CD4-positive, alpha-beta T cell treated with Interleukin-4 for 4 hours (primary cell): ENCODE data around the gene TCF7L1.
"Not testable (repeated sequence)": the region's sequence is repeated elsewhere in the genome, so short reads cannot be mapped to it uniquely, and the experiment has no call there.

Source experiments
- DNase-seq: peaks from one replicate; pipeline ENCODE4 v3.0.0-alpha.2; 2020

The TCF7L1 gene

DNA sequence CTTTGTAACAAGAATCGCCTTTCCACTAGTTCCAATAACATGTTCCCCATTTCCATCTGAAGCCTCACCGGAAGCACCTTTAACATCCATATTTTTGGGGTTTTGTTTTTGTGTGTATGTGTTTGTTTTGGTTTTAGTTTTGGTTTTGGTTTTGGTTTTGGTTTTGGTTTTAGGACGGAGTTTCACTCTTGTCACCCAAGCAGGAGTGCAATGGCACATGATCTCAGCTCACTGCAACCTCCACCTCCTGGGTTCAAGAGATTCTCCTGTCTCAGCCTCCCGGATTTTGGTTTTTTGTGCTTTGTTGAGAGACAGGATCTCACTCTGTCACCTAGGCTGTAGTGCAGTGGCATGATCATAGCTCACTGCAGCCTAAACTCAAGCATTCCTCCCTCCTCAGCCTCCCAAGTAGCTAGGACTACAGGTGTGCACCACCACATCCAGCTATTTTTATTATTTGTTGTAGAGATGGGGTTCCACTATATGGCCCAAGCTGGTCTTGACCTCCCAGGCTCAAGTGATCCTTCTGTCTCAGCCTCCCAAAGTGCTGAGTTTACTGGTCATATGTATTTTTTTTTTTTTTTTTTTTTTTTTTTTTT lies 158.3 kb downstream of the TCF7L1 start:
- DNase-seq: peak; percentile 51

DNA sequence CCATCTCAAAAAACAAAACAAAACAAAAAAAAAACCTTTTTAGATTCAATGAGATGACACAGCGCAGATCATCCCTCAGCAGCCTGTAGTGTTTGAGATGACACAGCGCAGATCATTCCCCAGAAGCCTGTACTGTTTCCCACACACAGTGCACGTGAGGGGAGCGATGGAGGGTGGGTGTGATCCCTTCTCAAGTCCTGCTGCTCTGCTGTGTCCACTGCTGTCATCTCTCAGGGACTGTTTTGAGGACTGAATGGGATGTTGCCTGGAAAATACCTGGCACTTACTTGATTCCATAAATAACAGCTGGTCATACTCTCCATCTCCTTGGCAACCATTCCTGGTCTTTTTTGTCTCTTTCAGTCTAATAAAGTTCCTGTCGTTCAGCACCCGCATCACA lies 168.9 kb downstream of the TCF7L1 start:
- no peak for DNase-seq

DNA sequence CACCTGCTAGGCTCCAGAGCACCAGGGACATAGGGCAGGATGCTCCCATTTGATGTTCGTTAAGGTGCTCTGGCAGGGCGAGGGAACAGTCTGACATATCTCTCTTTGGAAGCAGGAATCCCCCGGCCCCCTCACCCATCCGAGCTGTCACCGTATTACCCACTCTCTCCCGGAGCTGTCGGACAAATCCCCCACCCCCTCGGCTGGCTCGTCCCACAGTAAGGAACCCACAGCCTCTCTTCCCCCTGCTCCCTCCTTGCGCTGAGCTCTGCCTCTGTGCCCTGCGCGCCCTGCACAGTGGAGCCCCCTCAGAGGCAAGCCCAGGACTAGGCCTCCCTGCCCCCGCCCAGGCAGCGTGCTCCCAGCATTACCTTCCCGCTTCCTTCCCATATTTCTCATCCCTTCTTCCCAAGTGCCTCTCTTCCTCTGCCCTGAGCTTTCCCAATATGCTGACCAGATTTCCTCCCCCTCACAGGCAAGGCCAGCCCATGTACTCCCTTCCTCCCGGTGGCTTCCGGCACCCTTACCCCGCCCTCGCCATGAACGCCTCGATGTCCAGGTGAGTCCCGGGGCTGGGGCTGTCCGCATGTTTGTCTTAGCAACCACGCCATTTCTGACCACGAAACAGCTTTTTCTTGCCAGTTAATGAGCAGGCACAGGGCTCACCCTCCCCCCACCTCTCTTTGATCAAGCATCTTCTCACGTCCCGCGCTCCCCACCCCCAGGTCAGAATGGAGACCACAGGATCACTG lies 170.8 kb downstream of the TCF7L1 start:
- DNase-seq: no peak

DNA sequence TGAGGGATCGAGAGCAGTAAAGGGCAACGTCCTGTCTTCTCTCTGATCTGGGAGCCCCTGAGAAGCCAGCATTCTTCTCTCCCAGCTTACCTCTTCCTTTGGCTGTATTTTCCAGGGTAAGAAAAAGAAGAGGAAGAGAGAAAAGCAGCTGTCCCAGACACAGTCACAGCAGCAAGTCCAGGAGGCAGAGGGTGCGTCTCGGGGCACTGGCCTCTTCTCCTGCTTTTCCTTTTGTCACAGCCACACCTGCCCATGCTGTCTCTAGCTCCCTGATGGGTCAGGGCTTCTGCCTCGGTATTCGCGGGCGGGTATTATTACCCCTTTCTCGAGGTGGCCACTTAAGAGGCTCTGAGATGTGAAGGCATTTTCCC lies 174.3 kb downstream of the TCF7L1 start:
- DNase-seq: no peak

DNA sequence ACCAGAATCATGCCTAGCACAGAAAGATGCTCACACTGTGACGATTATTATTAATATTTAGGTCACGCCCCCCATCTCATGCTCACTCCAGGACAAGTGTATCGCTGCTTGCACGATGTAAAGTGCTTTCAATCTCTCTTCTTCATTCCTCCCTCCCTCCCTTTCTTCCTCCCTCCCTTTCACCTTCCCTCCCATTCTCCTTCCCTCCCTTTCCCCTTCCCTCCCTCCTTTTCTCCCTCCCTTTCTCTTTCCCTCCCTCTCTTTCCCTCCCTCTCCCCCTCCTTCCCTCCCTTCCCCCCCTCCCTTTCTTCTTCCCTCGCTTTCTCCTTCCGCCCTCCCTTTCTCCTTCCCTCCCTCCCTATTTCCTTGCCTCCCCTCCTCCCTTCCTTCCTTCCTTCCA lies 175.0 kb downstream of the TCF7L1 start:
- no peak for DNase-seq

DNA sequence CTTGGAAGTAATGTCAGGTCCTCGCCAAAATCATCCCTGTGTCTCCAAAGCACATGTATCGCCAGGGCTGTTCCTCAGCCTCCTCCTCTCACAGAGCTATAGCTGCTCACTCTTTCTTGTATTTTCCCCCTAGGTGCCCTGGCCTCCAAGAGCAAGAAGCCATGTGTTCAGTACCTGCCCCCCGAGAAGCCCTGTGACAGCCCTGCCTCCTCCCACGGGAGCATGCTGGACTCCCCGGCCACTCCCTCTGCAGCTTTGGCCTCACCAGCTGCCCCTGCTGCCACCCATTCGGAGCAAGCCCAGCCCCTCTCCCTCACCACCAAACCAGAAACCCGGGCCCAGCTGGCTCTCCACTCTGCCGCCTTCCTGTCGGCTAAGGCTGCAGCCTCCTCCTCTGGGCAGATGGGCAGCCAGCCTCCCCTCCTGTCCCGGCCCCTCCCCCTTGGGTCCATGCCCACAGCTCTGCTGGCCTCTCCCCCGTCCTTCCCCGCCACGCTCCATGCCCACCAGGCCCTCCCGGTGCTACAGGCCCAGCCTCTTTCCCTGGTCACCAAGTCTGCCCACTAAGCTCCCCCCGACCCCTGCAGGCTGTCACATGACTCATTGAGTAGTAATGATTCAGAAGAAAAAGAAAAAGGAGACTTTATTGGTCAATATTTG lies 175.8 kb downstream of the TCF7L1 start:
- no peak for DNase-seq

DNA sequence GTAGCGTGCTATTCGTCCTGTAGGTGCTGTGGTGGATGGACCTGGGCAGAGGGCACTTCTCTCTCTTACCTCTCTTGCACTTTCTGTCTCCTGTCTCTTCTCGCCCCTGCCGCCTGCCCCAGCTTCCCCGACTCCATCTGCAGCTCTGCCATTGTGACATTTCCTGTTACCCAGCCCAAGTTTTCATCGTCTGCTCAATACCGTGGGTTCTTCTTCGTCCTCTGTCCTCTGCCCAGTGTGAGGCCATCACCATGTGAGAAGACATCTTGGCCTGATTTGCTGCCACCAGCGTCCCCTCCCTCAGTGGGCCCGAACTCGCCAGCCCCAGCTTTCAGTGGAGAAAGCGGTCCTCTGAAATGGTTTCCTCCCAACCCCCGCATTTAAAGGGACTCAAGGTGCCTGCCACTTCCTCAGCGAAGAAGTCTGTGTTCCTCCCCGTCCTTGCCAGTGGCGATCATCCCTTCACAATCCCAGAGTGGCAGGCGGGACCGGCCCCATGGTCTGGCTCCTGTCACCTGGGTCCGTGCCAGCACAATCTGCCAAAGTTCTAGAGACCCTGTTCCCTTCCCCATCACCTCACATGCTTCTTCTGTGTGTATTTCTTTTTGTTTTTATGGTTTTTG lies 176.6 kb downstream of the TCF7L1 start:
- DNase-seq: no peak

DNA sequence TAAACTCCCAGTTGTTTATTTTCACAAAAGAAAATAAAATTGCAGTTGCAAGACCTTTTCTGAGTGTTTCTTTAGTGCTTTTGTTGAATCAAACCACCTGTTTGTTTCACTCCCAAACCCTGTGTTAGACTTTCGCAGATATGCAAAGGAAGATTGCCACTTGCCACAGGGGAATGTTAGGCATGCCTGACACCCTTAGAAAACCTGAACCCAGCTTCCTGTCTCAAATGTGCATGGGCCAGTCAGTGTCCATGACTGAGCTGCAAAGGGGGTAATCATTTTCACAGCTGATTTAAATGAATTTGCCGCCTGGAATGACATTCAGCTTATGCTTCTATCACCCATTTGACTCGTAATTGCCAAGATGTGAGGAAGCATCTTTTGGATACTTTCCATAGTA lies 177.1 kb downstream of the TCF7L1 start:
- DNase-seq: no peak

DNA sequence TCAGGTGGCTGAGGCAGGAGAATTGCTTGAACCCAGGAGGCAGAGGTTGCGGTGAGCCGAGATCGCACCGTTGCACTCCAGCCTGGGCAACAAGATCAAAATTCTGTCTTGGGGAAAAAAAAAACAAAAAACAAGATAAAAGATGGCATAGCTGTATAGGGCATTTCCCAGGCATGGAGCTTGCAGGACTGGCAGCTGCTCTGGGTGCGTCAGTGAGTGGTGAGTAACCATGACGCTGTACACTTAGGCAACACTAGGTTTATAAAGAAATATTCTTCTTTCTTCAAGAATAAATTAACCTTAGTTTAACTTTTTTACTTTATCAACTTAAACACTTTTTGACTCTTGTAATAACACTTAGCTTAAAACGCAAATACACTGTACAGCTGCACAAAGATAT lies 179.2 kb downstream of the TCF7L1 start:
- no peak for DNase-seq

DNA sequence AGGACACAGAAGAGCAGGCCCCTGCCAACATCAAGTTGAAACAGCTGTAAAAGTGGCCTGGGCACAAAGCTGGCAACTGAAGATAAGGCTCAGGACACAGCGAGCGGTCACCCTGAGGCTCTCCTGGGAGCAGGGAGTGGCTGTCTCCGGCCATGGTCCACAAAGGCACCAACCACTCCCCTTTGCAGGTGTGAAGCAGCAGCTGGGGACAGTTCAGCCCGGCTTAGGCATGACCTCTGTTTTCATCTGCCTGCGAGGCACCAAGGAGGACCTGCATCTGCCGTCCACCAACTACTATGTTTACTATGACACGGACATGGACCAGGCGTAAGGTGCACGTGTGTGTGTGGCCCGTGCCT lies 181.7 kb downstream of the TCF7L1 start:
- DNase-seq: no peak

DNA sequence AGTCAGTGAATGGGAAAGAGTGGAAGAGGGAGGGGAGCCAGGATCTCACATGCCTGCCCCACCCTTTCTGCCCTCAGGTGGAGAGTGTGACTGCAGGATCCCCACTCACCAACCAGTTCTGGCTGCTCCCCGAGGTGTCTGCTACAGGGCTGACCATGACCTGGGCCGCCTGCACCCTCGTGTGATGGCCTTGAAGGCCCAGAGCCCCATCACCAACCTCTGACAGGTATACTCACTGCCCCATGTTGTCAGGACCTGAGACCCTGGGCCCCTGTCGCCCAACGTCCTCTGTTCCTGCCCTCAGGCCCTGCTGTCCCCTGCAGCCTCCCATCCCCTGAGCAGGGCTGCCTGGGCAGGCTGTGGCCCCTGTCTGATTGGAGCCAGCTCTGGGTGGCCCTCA lies 182.7 kb downstream of the TCF7L1 start:
- DNase-seq: not testable (repeated sequence)

DNA sequence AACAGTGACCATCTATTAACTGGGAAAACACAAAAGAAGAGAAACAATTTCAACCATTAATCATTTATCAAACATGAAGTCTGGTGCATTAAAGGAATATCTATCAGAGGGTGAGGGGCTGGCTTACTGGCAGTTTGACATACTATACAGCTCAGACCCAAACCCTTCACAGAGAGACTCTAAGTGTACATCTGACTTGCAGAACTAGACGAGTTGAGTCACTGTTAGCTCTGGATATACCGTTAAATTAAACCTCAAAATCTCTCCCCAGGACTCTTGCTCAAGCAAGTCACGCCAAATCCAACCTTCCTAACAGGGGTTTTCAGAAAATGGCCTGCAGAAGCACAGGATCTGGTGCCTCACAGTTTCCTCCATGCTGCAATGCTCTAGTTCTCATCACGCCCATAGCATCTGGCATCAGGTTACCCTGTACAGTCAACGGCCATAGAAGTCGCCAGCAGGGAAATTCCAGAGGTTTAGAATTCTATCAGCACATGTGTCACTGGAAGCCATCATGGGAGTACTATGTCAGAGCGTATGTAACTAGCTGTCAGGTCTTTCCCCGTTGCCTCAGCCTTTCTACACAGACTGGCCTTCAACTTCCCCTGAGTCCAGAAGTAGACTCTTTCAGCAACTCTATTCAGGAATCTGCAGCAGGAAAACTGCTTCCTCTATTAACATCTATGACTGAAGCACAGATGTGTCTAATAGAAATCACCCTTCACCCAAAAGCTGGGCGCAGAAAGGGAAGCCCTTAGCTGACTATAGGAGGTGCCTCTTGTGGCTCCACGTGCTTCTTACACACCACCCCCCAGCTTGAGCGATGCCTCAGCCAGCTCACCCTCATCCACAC lies 185.3 kb downstream of the TCF7L1 start:
- peak; percentile 33 for DNase-seq

DNA sequence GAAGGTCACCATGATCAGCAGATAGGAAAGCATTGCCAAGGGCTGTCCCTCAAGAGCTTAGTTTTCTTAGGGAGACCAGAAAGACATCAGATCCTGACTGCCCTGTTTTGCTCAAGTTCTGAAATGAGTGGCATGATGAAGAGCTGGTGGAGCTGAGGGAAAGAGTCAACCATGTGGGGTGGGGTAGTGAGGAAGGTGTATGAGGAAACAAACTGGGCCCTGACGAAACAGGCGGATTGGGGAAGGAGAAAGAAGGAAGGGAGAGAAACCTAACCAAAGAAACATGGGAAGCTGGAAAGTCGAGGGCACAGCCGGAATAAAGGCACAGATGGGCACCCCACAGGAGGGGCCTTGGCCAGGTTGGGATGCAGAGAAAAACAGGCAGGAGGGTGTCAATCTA lies 186.6 kb downstream of the TCF7L1 start:
- DNase-seq: no peak

DNA sequence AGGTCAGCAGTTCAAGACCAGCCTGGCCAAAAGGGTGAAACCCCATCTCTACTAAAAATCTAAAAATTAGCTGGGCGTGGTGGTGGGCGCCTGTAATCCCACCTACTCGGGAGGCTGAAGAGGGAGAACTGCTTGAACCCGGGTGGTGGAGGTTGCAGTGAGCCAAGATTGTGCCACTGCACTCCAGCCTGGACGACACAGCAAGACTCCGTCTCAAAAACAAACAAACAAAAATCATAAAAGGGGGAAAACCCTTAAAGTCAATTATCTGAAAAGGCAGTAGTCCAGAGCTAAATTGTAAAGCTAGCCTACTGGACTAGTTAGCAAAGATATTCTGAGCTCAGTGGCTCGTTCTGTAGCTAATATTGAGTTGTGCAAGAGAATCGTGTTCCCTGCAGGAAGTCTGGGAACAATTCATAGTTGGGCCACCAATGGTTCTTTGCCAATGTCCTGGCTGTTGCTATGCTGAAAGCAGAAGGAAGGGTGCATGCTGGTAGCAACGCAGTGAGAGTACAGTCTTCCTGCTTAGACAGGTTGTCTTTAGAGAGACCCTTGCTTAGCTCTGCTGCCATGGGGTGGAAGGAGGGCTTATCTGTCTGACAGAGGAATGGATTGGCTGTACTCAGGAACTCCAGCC lies 190.3 kb downstream of the TCF7L1 start:
- no peak for DNase-seq

DNA sequence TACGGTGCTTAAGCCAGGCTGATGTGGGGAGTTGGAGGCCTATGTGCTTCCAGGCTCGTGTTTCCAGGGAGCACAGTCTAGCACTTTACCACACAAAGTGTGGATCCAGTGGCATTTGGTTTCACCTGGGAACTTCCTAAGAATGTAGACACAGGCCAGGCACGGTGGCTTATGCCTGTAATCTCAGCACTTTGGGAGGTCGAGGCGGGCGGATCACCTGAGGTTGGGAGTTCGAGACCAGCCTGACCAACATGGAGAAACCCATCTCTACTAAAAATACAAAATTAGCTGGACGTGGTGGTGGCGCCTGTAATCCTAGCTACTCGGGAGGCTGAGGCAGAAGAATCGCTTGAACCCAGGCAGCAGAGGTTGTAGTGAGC lies 190.8 kb downstream of the TCF7L1 start:
- DNase-seq: not testable (repeated sequence)

DNA sequence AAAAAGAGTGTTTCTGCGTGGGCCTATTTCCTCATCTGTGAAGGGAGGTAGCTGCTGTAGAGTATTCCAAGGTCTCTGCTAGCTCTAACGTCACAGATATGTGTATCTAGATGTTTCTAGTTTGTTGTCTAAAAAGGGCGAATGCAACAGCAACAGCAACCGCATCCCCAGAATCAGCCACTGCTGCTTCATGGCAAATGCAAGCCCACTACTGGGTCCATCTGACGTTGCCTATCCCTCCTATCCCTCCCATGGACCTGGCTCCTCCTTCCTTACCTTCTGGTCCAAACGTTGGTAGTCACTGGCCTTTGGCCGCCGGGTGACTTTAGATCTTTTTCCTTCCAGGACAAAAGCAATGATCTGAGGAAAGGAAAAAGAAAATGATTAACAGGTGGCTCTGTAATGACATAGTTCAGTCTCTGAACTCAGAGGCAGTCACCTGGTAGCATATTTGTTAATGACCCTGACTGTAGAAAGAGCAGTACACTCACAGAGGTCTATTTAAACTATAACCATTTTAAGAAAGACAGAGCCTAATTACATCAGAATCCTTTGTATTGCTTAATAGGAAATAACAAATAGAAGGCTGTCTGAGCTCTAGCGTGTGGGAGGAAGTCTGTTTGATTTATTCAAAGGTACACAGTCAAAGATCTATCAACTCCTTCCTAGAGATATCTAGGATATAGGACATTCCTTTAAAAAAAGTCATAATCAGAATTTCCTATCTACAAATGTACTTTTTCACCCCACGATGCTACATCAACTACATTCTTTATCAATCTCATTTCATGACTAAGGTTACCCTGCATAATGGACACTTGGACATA lies 191.7 kb downstream of the TCF7L1 start:
- DNase-seq: no peak

DNA sequence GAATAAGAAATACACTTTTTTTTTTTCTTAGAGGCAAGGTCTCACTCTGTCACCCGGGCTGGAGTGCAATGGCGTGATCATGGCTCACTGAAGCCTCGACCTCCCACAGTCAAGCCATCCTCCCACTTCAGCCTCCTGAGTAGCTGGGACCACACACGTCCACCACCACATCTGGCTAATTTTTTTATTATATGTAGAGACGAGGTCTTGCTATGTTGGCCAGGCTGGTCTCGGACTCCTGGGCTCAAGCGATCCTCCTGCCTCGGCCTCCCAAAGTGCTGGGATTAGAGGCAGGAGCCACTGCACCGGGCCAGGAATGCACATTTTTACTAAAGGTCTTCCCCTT lies 192.2 kb downstream of the TCF7L1 start:
- DNase-seq: no peak

DNA sequence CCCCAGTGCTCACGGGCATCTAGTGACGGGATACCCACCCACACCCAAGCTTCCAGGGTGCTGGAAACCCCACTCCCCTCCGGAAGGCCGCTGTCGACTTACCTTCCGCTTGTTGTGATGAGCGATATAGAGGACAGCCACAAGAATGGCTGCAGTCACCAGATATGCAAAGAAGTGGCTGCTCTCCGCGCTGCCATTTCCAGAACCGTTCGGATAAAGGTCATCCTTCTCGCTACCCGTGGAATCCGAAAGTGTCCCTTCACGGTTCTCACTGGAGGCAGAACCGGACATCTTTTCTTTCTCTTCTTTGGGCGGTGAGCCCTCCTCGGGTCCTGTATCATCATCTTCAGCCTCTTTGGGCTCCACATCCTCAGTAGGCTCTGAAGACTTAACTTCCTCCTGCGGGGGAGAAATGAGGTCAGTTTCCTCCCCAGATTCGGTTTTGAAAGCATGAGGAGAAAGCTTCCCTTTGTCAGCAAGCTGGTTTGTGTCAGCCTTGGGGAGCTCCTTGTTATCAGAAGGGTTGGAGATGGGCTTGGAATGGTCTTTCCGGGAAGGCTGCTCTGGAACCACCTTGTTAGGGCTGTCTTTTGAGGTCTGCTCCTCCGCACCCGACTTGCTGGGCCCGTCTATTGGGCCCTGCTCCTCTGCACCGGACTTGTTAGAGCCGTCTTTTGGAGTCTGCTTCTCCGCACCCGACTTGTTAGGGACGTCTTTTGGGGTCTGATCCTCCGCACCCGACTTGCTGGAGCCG lies 193.4 kb downstream of the TCF7L1 start:
- peak; percentile 64 for DNase-seq

DNA sequence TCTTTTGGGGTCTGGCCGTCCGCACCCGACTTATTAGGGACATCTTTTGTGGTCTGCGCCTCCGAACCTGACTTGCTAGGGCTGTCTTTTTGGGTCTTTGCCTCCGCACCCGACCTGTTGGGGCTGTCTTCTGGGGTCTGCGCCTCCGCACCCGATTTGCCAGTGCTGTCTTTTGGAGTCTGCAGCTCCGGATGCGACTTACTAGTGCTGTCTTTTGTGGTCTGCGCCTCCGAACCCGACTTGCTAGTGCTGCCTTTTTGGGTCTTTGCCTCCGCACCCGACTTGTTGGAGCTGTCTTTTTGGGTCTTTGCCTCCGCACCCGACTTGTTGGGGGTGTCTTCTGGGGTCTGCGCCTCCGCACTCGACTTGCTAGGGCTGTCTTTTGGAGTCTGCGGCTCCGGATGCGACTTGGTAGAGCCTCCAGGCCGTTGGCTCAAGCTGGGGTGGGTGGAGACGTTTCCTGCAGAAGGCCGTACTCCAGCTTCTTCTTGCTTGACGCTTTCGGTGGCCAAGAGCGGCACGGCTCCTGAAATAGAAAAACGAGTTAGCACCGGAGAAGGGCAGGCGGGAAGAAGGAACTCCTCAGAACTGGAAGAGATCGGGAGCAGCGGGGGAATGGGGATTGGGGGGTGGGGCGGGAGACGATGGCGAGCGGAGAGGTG lies 194.1 kb downstream of the TCF7L1 start:
- peak; percentile 44 for DNase-seq

DNA sequence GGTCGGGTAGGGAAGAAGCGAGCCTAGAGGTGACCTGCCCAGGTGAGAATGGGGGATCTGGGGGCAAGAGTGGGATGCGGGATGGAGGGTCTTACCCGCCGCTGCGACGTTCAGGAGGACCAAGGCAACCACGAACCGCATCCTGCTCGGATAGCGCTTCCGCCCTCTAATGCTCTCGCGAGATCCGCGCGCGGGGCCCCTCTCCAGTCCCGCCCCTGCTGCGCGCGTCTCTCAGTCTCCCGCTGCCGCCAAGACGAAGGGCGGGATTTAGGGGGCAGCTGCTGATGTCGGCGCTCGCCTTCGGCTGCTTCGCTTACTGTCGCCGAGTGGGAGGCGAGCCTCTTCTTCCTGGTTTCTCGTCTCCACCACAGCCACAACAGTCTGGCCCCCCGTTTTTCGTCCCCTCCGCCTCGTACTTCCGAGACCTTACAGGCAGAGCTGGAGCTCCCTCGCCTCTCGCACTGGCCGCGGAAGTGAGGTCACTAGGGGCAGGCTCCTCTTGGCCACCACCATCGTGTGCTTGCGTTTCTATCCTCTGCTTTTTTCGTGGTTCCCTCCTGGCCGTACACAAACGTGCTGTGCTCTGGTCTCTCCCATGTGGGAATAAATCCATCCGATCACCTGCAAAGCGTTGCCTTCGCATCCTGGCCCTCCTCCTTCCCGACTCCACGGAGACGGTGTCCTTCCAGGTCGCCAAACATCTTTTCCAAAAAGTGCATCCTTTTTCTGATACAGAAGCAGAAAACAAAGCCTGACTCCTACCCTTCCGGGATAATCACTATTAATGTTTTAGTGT lies 194.8 kb downstream of the TCF7L1 start, which contains the start of gene TGOLN2:
TGOLN2 (minus strand) TSS at position 168 of the 796 bp plus-strand sequence; CDS start at position 141, 27 bp downstream.
- peak; percentile 92 for DNase-seq
